ENCODE results near the gene CPT1C. TPM values are rescaled to one million over a fixed set of nuclear protein-coding genes. Genes with fewer than 3 reads are reported as not detected.

The CPT1C gene
- total and polyA plus RNA-seq, 2 experiments from 2014 or later, result 6.2 to 6.8 TPM

DNA sequence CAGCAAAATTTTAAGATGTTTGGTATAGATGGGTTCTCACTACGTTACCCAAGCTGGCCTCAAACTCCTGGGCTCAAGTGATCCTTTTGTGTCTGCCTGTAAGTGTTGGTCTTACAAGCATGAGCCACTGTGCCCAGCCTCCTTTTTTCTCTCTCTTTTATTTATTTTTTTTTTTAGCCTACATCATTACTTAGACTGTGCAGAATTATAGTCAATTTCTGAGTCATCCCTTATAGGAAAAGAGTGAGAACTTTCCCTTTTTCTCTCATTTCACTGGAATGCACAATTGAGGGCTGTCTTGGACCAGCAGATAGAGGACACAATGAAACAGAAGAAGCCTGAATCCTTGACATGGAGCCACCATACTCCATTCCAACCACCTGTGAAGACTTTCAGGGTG is 58.9 kb downstream of the CPT1C start:
- Histone ChIP-seq H4K20me1 (ENCODE audit: insufficient read depth, poor library complexity, severe bottlenecking) (no peaks in the 10 kb centered on the region), H3K4me1 (ENCODE audit: insufficient read depth) (no peaks in the 10 kb centered on the region), H3K36me3 (replicated peaks; ENCODE audit: insufficient read depth, low read depth) (no peaks in the 10 kb centered on the region), H3K79me2 (no peaks in the 10 kb centered on the region), H3K4me3 (no peak overlapping the region), H3K4me2 (no peak overlapping the region), H3K9me2 (replicated peaks; ENCODE audit: insufficient read depth) (no peaks in the 10 kb centered on the region), H2AFZ (no peak overlapping the region), H3K27me3 (no peaks in the 10 kb centered on the region), H3K27ac (no peak overlapping the region), H3K9me3 (ENCODE audit: low read depth) (no peaks in the 10 kb centered on the region)
- TF ChIP-seq, protein P1, sequence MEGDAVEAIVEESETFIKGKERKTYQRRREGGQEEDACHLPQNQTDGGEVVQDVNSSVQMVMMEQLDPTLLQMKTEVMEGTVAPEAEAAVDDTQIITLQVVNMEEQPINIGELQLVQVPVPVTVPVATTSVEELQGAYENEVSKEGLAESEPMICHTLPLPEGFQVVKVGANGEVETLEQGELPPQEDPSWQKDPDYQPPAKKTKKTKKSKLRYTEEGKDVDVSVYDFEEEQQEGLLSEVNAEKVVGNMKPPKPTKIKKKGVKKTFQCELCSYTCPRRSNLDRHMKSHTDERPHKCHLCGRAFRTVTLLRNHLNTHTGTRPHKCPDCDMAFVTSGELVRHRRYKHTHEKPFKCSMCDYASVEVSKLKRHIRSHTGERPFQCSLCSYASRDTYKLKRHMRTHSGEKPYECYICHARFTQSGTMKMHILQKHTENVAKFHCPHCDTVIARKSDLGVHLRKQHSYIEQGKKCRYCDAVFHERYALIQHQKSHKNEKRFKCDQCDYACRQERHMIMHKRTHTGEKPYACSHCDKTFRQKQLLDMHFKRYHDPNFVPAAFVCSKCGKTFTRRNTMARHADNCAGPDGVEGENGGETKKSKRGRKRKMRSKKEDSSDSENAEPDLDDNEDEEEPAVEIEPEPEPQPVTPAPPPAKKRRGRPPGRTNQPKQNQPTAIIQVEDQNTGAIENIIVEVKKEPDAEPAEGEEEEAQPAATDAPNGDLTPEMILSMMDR (IDR thresholded peaks at IDR 0.05; ENCODE audit: poor library complexity), result no peak
- TF ChIP-seq EZH2phosphoT487 (IDR thresholded peaks at IDR 0.05; ENCODE audit: low read depth, severe bottlenecking, unreplicated experiment), result no peak
- TF ChIP-seq EZH2 (IDR thresholded peaks at IDR 0.05; ENCODE audit: borderline replicate concordance), result no peak
- WGBS (ENCODE audit: low lambda C conversion rate, missing lambda C conversion rate), result 74% methylated on average over 1 of the region's 1 CpG
- no peak for DNase-seq (ENCODE audit: low spot score)

DNA sequence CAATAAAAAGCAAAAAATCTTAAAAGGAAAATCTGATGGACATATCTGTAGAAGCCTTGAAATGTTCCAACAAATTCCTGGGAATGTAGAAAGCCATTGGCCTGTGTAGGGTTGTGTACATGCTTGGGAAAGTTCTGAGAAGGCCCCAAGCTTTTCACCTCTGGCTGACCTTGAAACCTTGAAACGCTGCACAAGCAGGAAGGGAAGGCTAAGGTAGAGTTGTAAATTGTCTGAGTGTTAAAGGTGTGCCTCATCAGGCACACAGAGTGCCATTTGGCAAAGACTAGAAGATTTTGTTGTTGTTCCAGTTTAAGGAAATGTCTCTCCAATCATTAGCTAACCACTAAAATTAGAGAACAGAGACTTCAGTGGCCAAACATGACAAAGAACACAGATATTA is 61.8 kb downstream of the CPT1C start:
- no peak for TF ChIP-seq EZH2phosphoT487 (IDR thresholded peaks at IDR 0.05; ENCODE audit: low read depth, severe bottlenecking, unreplicated experiment)
- no peak for TF ChIP-seq EZH2 (IDR thresholded peaks at IDR 0.05; ENCODE audit: borderline replicate concordance)
- TF ChIP-seq, protein P1 (IDR thresholded peaks at IDR 0.05; ENCODE audit: poor library complexity), result no peak
- Histone ChIP-seq H3K79me2 (no peaks in the 10 kb centered on the region), H3K27ac (no peak overlapping the region), H3K4me1 (ENCODE audit: insufficient read depth) (no peaks in the 10 kb centered on the region), H3K36me3 (replicated peaks; ENCODE audit: insufficient read depth, low read depth) (no peaks in the 10 kb centered on the region), H3K4me3 (no peak overlapping the region), H3K9me3 (ENCODE audit: low read depth) (no peaks in the 10 kb centered on the region), H2AFZ (no peak overlapping the region), H4K20me1 (ENCODE audit: insufficient read depth, poor library complexity, severe bottlenecking) (no peaks in the 10 kb centered on the region), H3K4me2 (no peak overlapping the region), H3K9me2 (replicated peaks; ENCODE audit: insufficient read depth) (no peaks in the 10 kb centered on the region), H3K27me3 (no peaks in the 10 kb centered on the region)
- WGBS (ENCODE audit: low lambda C conversion rate, missing lambda C conversion rate), result 75% methylated on average over 1 of the region's 1 CpG
- no peak for DNase-seq (ENCODE audit: low spot score)

DNA sequence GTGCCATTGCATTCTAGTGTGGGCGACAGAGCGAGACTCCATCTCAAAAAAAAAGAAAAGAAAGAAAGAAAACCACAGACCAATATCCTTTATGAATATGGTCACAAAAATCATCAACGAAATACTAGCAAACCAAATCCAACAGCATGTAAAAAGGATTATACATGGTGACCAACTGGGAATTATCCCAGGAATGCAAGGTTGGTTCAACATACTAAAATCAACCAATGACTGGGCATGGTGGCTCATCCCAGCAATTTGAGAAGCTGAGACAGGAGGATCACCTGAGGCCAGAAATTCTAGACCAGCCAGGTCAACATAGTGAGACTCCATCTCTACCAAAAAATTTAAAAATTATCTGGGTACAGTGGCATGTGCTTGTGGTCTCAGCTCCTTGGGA is 65.0 kb downstream of the CPT1C start:
- no peak for TF ChIP-seq EZH2 (IDR thresholded peaks at IDR 0.05; ENCODE audit: borderline replicate concordance)
- TF ChIP-seq EZH2phosphoT487 (IDR thresholded peaks at IDR 0.05; ENCODE audit: low read depth, severe bottlenecking, unreplicated experiment), result no peak
- TF ChIP-seq, protein P1 (IDR thresholded peaks at IDR 0.05; ENCODE audit: poor library complexity), result no peak
- H3K36me3 ChIP-seq (replicated peaks; ENCODE audit: insufficient read depth, low read depth), result no peaks in the 10 kb centered on the region
- H3K4me3 ChIP-seq, result no peak overlapping the region
- H4K20me1 ChIP-seq (ENCODE audit: insufficient read depth, poor library complexity, severe bottlenecking), result no peaks in the 10 kb centered on the region
- H3K27me3 ChIP-seq, result no peaks in the 10 kb centered on the region
- H3K4me2 ChIP-seq, result no peak overlapping the region
- no peaks in the 10 kb centered on the region for H3K4me1 ChIP-seq (ENCODE audit: insufficient read depth)
- H3K27ac ChIP-seq, result no peak overlapping the region
- no peak overlapping the region for H2AFZ ChIP-seq
- H3K79me2 ChIP-seq, result no peaks in the 10 kb centered on the region
- H3K9me3 ChIP-seq (ENCODE audit: low read depth), result no peaks in the 10 kb centered on the region
- no peaks in the 10 kb centered on the region for H3K9me2 ChIP-seq (replicated peaks; ENCODE audit: insufficient read depth)
- DNase-seq (ENCODE audit: low spot score), result no peak
- 86% methylated on average over 3 of the region's 3 CpGs for WGBS (ENCODE audit: low lambda C conversion rate, missing lambda C conversion rate)

- no peak overlapping the region for H3K4me2 ChIP-seq
- TF ChIP-seq EZH2phosphoT487 (IDR thresholded peaks at IDR 0.05; ENCODE audit: low read depth, severe bottlenecking, unreplicated experiment) (no peak), EZH2 (IDR thresholded peaks at IDR 0.05; ENCODE audit: borderline replicate concordance) (no peak)
- TF ChIP-seq, protein P1 (IDR thresholded peaks at IDR 0.05; ENCODE audit: poor library complexity), result no peak
- WGBS (ENCODE audit: low lambda C conversion rate, missing lambda C conversion rate), result 33% methylated on average over 7 of the region's 7 CpGs
These were observed 67.4 kb downstream of the CPT1C start for GRCh38 chr19:49758292-49758691.

More at GRCh38 chr19:49758292-49758691, 67.4 kb downstream of the CPT1C start:
- Histone ChIP-seq H4K20me1 (ENCODE audit: insufficient read depth, poor library complexity, severe bottlenecking) (no peaks in the 10 kb centered on the region), H3K4me3 (no peak overlapping the region), H2AFZ (no peak overlapping the region), H3K27ac (no peak overlapping the region), H3K9me3 (ENCODE audit: low read depth) (no peaks in the 10 kb centered on the region), H3K4me1 (ENCODE audit: insufficient read depth) (no peaks in the 10 kb centered on the region), H3K79me2 (no peaks in the 10 kb centered on the region), H3K36me3 (replicated peaks; ENCODE audit: insufficient read depth, low read depth) (no peaks in the 10 kb centered on the region), H3K27me3 (no peaks in the 10 kb centered on the region), H3K9me2 (replicated peaks; ENCODE audit: insufficient read depth) (no peaks in the 10 kb centered on the region)
- DNase-seq (ENCODE audit: low spot score), result no peak

Measured in hepatocyte (in vitro differentiated cells).